ENCODE data around the gene MATN4.

Gene MATN4

GRCh38 chr20:45293041-45294002 lies 14.8 kb downstream of the MATN4 start:
- peak; percentile 39 to 73 for DNase-seq (ENCODE audit: extremely low read depth in 1 of 2, low read depth in 1 of 2)

DNA sequence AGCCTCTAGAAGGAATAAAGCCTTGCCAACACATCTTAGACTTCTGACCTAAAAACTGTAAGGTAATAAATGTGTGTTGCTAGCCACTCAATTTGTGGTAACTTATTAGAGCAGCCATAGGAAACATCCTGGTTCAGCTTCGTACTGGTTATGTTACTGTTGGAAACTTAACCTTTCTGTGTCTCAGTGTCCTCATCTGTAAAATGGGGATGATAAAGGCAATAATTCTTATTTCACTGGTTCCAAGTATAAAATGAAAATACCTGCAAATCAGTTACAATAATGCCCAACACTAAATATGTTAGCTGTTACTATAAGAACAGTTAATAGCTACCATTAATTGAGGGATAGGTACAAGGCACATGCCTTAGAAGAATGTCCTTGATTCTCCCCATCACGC lies 15.8 kb downstream of the MATN4 start:
- no peak for DNase-seq (ENCODE audit: extremely low read depth in 1 of 2, low read depth in 1 of 2)

DNA sequence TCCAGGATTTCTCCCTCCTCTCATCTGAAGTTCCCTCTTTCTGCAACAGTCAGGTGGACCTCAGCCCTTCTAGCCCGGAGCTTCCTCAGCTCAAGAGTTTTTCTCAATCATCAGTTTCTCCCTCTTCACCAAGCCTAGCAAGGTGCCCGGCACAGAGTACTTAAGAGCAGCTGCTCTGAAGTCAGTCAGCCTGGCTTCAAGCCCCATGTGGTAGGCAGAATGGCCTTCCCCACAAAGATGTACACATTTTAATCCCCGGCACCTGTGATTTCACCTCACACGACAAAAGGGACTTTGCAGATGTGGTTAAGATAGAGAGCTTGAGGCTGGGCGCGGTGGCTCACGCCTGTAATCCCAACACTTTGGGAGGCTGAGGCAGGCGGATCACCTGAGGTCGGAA lies 16.6 kb downstream of the MATN4 start:
- no peak for DNase-seq (ENCODE audit: extremely low read depth in 1 of 2, low read depth in 1 of 2)

GRCh38 chr20:45290677-45291355 lies 17.3 kb downstream of the MATN4 start:
- peak in 1 of 2 donors; percentile 33 for DNase-seq (ENCODE audit: extremely low read depth in 1 of 2, low read depth in 1 of 2)

GRCh38 chr20:45289942-45290676 lies 18.0 kb downstream of the MATN4 start:
- DNase-seq (ENCODE audit: extremely low read depth in 1 of 2, low read depth in 1 of 2): no peak

- no peak for DNase-seq (ENCODE audit: extremely low read depth in 1 of 2, low read depth in 1 of 2)
Measured at GRCh38 chr20:45288860-45289259, 19.2 kb downstream of the MATN4 start.

GRCh38 chr20:45288376-45288775 lies 19.7 kb downstream of the MATN4 start:
- DNase-seq (ENCODE audit: extremely low read depth in 1 of 2, low read depth in 1 of 2): no peak

- no peak for DNase-seq (ENCODE audit: extremely low read depth in 1 of 2, low read depth in 1 of 2)
Measured at GRCh38 chr20:45283551-45284057, 24.5 kb downstream of the MATN4 start.

- no peak for DNase-seq (ENCODE audit: extremely low read depth in 1 of 2, low read depth in 1 of 2)
Measured at GRCh38 chr20:45282700-45283550, 25.2 kb downstream of the MATN4 start.

DNA sequence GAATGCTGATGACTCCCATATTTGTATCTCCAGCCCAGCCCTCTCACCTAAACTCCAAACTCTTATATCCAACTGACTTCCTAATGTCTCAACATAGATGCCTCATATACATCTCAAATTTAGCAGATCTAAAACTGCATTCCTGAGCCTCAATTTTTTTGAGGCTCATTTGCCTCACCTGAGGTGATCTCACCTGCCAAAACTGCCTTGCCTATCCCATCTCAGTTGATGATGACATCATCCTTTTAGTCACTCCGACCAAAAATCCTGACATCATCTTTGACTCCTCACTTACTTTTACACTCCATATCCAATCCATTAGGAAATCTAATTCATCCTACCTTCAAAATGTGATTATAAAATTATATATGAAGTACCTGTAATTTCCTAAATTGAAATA lies 28.1 kb downstream of the MATN4 start:
- DNase-seq (ENCODE audit: extremely low read depth in 1 of 2, low read depth in 1 of 2): no peak

- DNase-seq (ENCODE audit: extremely low read depth in 1 of 2, low read depth in 1 of 2): no peak
Measured at GRCh38 chr20:45275338-45275737, 32.8 kb downstream of the MATN4 start.

DNA sequence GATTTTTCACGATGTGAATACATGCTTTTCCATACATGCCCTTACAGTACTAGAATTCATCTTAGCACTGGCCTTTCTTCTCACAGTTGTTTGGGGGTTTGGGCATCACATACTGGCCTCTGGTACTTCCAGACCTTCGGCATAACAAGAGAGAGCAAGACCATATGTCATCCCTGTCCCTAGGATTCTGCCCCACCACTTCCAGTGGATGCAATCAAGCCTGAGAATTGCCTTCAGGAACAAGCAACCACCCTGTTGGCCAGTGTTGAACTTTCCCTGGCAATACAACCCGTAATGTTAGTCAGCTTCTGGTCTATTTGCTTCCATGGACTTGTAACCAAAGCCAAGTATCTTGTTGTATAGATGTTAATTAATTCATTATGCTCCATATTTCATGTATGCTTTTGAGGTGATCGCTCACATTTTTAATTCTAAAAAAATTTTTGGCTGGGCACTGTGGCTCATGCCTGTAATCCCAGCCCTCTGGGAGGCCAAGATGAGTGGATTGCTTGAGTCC lies 38.3 kb downstream of the MATN4 start:
- DNase-seq (ENCODE audit: extremely low read depth in 1 of 2, low read depth in 1 of 2): no peak

GRCh38 chr20:45269056-45269455 lies 39.0 kb downstream of the MATN4 start:
- DNase-seq (ENCODE audit: extremely low read depth in 1 of 2, low read depth in 1 of 2): no peak

- DNase-seq (ENCODE audit: extremely low read depth in 1 of 2, low read depth in 1 of 2): no peak
Measured at GRCh38 chr20:45268531-45268930, 39.6 kb downstream of the MATN4 start.

DNA sequence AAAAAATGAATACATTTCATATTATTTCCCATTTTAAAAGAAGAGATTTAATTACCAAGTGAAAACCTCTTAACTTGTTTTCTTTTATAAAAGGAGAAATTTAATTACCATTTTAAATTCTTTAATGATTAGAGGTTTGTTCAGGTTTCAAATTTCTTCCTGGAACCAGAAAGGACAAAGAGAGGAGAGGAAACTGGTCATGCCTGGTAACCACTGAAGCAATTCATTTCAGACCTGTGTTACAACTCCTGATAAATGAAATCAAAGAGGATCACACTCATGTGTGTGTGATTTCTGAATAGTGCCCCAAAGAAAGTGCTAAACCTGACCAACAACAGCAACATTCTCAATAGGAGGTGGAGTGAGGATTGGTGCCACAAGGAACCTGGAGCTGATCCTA lies 41.1 kb downstream of the MATN4 start:
- no peak for DNase-seq (ENCODE audit: extremely low read depth in 1 of 2, low read depth in 1 of 2)

- no peak for DNase-seq (ENCODE audit: extremely low read depth in 1 of 2, low read depth in 1 of 2)
Measured at GRCh38 chr20:45263556-45264266, 44.4 kb downstream of the MATN4 start.

GRCh38 chr20:45258664-45259063 lies 49.4 kb downstream of the MATN4 start:
- DNase-seq (ENCODE audit: extremely low read depth in 1 of 2, low read depth in 1 of 2): no peak

DNA sequence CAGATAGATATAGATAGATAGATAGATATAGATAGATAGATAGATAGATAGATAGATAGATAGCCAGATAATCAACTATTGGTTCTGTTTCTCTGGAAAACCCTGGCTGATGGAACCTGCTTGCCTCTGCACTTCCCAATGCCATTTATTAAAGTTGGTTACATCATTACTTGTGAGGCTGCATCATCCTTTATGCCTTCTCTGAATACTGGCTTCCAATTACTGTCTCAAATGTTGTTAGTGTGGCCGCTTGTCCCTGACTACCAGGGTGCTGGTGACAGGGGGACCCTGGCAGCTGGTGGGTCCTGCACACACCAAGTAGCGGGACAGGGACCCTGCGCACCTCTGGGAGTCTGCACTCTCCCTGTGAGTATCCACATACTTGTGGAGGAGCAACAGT lies 49.8 kb downstream of the MATN4 start:
- no peak for DNase-seq (ENCODE audit: extremely low read depth in 1 of 2, low read depth in 1 of 2)

- no peak for DNase-seq (ENCODE audit: extremely low read depth in 1 of 2, low read depth in 1 of 2)
Measured at GRCh38 chr20:45257711-45258110, 50.4 kb downstream of the MATN4 start.
